GM18870 (cell line): ENCODE results near the gene ACTL7A.
"Not testable (repeated sequence)": the region's sequence is repeated elsewhere in the genome, so short reads cannot be mapped to it uniquely, and the experiment has no call there.

ENCODE experiments used
- ATAC-seq: cut with Tn5 transposase; IDR thresholded peaks from one replicate; pipeline ENCODE4 v1.9.1; 2021; ENCODE audit warnings: moderate library complexity; ENCODE audit not compliant: unreplicated experiment

Gene ACTL7A

GRCh38 chr9:108848296-108848695 is 13.8 kb upstream of the ACTL7A start:
- ATAC-seq = not testable (repeated sequence)

DNA sequence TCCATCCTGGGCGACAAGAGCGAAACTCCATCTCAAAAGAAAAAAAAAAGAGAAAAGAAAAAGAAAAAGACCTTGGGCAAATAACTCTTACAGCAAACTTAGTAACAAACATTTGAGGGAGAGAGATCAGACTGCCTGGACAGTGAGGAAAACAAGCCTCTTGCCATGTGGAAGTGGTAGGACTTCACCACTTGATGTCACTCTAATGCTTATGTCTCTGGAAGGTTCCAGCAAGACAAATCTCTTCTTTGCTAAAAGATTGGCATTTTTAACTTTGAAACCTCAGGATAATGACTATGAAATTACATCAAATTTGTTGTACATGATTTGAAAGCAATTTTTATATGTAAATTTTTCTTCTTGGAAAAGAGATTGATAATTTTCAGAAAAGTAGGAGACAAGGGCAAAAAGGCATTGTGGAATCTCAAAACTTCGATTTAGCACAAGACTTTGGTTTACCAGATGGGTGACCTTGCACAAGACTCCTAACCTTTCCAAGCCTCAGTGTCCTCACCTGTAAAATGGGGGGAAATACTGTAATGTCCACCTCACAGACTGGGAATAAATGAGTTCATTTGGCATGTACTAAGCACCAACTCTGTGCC is 11.7 kb upstream of the ACTL7A start:
- ATAC-seq = no peak

DNA sequence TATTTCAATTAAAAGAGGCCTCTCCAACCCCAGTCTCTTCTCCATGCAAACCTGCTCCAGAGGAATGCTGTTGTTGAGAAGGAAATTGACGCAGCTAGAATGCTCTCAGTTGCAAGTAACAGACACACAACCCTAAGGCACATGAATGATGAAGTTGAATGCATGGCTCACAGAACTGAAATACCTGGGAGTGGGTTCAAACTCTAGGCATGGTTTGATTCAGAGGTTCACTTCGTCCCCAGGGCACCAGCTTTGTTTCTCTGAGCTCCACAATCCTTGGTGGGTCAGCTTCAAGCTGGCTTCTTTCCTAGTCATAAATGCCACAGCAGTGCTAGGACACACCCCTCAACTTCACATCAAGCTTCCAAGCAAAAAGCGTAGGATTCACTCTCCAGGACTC is 10.9 kb upstream of the ACTL7A start:
- ATAC-seq = no peak

GRCh38 chr9:108852079-108852478 is 10.0 kb upstream of the ACTL7A start:
- ATAC-seq = no peak

- no peak for ATAC-seq
Measured at GRCh38 chr9:108854094-108854493, 8.0 kb upstream of the ACTL7A start.

DNA sequence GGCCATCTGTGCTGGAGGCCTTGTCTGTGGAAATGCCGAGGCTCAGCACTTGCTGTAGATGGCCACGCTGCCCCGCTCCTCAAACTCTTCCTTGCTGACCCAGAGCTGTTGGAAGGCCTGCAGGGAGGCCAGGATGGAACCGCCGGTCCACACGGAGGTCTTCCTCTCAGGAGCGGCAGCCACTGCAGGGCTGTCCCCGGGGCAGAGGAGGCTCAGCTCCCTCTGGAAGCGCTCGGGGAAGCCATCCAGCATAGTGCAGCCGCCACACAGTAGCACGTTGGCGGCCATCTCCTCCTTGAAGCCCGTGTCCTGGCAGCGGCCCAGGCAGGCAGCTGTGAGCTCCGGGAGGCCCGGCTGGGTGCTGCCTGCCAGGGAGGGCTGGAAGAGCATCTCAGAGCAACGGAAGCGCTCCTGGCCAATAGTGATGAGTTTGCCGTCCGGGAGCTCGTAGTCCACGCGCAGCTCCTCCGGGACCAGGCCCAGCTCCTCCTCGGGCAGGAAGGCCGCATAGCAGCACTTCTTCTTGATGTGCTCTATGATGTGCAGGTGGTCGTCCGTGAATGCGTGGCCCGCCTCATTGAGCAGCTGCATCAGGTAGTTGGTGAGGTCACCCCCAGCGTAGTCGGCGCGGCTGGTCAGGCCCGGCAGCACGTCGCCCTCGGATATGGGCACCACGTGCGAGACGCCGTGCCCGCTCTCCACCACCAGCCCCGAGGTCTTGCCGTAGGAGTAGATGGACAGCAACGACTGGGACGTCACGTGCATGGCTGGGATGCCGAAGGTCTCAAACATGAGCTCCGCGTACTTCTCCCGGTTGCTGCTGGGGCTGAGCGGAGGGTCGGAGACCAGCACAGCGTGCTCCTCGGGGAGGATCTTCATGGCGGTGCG is 7.2 kb upstream of the ACTL7A start:
- no peak for ATAC-seq

- no peak for ATAC-seq
Measured at GRCh38 chr9:108855529-108855886, 6.6 kb upstream of the ACTL7A start.

DNA sequence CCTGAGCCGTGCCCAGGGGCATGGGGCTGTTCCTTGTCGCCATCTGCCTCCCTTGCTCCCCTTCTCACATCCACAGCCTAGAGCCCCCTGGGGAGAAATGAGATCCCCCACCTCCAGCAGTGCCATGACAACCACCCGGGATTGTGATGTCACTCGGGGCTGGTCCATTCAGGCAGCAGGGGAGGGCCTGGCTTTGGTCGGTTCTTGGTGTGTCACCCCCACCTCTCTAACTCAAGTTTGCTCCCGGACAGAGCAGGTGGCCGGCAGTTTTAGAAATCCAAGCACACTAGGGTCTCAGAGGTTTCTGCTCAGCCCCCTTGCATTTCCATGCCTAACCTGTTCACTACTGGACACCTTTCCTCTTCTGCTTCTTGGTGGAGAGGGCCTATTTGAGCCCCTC is 6.2 kb upstream of the ACTL7A start, which contains the start of gene ACTL7B:
TSS of gene ACTL7B (minus strand) at position 99 of the 400 bp plus-strand sequence. CDS start at position 43, 56 bp downstream.
- no peak for ATAC-seq

- no peak for ATAC-seq
Measured at GRCh38 chr9:108857572-108857971, 4.5 kb upstream of the ACTL7A start.

DNA sequence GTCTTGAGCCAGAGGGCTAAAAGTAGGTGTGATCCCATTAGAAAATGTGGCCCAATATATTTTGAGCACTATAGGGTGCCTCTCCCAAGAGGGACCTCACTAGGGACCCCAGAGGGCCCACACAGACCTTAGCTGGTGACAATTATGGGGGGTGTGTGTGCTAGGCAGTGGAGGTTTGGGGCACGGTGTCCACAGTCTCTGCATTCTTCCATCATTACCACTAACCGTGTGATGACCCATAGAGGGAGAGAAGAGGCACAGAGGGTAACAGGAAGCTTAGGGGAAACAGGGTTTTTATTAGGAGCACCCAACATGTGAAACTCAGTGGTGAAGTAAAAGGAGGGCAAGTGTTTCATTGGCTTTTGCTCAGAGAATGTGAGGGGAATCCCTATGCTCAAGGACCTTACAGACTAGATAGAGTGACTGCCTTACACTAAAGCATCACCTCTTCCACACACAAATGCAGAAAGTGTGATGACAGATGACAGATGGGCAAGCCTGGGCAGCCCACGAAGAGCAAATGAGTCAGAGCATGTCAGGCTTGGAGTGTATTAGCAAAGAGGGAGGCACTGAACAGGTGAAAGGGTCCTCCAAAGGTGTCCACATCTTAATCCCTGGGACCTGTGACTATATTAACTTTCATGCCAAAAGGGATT is 2.5 kb upstream of the ACTL7A start:
- peak; percentile 81 for ATAC-seq

DNA sequence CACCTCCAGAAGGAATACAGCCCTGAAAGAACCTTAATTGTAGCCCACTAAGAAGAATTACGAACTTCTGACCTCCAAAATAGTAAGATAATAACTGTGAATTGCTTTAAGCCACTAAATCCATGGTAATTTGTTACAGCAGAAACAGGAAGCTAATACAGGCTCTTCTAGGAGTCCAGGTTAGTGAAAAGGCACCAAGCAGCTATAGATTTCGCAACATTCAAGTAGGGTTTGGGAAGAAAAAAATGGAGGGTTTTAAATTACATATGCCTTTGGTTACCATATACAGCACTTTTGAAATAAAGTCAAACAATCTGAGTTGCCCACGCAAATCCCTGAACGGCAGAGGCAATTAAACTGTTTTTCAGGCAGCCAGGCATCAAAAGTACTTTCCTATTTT is 1.7 kb upstream of the ACTL7A start:
- ATAC-seq = no peak

GRCh38 chr9:108860764-108861163 is 1.3 kb upstream of the ACTL7A start:
- ATAC-seq = no peak

- ATAC-seq = no peak
Measured at GRCh38 chr9:108861464-108861863, 602 bp upstream of the ACTL7A start.

GRCh38 chr9:108863891-108864290 is 1.8 kb downstream of the ACTL7A start:
- ATAC-seq = no peak

DNA sequence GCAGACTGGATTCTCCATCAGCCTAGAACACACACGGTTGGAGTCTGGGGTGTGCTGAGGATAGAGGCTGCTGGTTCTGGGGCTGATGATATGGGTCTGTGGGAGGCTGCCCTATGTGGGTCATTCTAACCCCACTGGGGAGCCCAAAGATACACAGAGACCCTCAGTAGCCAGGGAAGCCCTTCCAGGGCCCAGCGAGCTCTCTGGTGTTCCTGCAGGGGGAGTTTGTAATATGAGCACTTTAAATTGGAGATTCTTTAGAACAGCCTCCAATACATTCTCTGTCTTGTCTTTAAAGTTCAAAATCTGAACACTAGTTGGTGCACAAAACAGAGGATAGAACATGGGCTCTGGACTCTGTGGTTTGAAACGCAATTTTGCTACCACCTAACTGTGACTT is 2.4 kb downstream of the ACTL7A start:
- ATAC-seq = no peak

DNA sequence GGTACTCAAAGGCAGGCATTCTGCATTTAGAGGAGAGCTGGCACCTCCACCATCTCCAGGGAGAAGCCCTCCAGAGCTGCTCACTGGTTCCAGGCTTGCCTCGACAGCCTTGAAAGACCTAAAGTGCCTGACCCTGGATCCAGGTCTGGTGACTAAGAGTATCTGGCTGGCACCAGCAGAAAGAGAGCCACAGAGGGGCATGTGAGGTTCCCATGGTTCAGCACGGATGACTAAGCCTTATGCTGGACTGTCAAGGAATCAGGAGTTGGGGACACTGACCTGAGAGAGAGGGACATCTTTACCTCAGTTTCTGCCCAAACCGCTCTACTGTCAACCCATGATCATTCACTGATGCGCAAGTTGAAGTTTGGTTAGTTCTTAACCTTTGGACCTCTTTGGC is 3.0 kb downstream of the ACTL7A start:
- ATAC-seq = no peak

GRCh38 chr9:108866001-108866420 is 3.9 kb downstream of the ACTL7A start:
- no peak for ATAC-seq

- ATAC-seq = no peak
Measured at GRCh38 chr9:108867116-108867515, 5.0 kb downstream of the ACTL7A start.

- no peak for ATAC-seq
Measured at GRCh38 chr9:108867829-108868228, 5.8 kb downstream of the ACTL7A start.

DNA sequence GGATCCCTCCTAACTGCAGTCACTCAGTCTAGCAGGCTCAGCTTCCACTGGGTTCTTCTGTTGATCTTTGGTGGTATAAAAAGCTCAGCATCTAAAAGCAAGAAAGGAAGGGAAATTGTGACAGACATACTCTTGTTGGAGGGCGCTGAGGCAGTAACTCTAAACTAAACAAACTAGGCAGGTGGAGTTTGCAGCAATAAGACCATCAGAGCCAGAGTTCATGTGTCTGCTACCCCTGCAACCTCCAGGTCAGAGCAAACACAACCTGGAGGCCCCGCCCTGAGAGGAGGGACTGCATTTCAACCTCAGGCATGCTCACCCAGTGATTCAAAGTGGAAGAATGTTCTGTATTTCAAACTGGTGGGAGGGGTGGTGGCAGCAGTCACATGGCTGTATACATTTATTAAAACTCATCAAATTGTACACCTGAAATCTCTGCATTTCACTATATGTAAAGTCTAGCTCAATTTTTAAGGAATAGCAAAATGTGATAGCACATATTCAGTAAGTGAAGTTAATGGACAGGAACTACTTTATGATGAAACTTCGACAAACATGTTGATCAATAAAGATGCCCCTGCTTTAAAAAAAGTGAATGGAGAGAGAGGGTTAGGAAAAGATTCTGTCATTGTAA is 7.1 kb downstream of the ACTL7A start:
- no peak for ATAC-seq

DNA sequence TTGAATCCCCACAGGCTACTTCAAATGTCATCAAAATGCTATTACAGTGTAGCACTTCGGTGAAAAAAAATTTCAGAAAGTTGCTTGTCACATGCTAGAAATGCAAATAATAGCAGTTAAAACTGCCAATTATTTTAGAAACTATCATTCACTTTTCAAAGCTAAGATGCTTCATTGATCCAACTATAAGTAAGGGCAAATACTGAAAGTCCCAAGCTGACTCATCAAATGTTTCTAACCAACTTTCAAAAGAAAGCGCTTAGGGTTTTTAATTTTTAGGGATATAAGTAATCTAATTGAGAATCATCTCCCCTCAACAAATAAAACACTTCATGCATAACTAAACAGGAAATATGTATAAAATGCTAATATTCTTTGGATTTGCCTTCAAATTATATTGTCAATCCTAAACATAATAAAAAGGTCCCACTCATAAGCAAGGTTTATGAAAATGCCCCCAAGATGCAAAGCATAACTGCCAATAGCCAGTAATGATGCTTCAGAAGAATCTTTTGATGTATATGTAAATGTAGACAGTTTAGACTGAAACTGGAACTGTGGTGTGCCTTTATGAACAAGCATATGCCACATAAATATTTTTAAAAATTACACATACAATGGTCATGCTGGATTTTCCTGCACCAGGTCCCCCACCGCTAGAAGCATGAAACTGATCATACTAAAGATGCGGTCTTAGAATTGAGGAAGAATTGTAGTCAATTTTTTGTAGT is 12.2 kb downstream of the ACTL7A start:
- ATAC-seq = no peak
